T-helper 2 cell treated with Interferon-gamma antibody and Interleukin-4, amounts not matched to agents 5 μg/mL and 100 μg/mL, for 36 hours (primary cell): ENCODE measurements around the gene CTDSPL.
A peak's percentile ranks its signal among the peaks of the same experiment; 100 is the strongest.

ENCODE experiments used
- DNase-seq: peaks from one replicate; pipeline ENCODE4 v3.0.0; 2021; ENCODE audit warnings: low spot score
- H3K27ac Mint-ChIP-seq: one replicate; pipeline ENCODE4 v1.8.0; 2021; ENCODE audit warnings: mild to moderate bottlenecking, mixed read lengths
- H3K27me3 Mint-ChIP-seq: one replicate; pipeline ENCODE4 v1.8.0; 2021; ENCODE audit warnings: low read depth, mixed read lengths
- H3K36me3 Mint-ChIP-seq: one replicate; pipeline ENCODE4 v1.8.0; 2021; ENCODE audit warnings: low read depth, mixed read lengths
- H3K4me1 Mint-ChIP-seq: one replicate; pipeline ENCODE4 v1.8.0; 2021; ENCODE audit warnings: low read depth, mixed read lengths
- H3K4me3 Mint-ChIP-seq: one replicate; pipeline ENCODE4 v1.8.0; 2022; ENCODE audit warnings: mild to moderate bottlenecking, moderate library complexity, mixed read lengths
- H3K9me3 Mint-ChIP-seq: one replicate; pipeline ENCODE4 v1.8.0; 2021; ENCODE audit warnings: mixed read lengths

CTDSPL gene

DNA sequence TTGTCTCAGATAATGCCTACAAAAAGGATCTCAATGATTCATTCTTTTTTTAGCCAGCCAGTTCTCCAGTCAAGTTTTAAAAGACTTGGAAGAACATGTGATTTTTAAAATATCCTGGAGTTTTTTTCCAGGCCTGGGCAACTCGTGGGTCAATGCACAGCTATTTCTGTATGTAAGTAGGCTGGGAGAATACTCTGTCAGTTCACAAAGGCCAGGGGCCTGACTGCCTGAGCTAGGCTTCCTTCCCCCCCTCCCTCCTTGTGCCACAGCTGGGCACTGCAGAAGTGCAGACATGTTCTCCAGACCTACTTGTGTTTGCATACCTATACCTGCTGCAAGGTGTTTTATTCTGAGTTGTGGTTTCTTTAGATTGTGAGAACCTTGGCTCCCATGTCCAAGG is 43.7 kb downstream of the CTDSPL start:
- no peak for DNase-seq
- Mint-ChIP-seq H3K27me3 (no peaks in the 10 kb centered on the region), H3K36me3 (peaks cover 3% of the 10 kb centered on the region), H3K9me3 (no peaks in the 10 kb centered on the region), H3K4me3 (no peak overlapping the region), H3K27ac (no peak overlapping the region), H3K4me1 (peaks cover 77% of the 10 kb centered on the region)

DNA sequence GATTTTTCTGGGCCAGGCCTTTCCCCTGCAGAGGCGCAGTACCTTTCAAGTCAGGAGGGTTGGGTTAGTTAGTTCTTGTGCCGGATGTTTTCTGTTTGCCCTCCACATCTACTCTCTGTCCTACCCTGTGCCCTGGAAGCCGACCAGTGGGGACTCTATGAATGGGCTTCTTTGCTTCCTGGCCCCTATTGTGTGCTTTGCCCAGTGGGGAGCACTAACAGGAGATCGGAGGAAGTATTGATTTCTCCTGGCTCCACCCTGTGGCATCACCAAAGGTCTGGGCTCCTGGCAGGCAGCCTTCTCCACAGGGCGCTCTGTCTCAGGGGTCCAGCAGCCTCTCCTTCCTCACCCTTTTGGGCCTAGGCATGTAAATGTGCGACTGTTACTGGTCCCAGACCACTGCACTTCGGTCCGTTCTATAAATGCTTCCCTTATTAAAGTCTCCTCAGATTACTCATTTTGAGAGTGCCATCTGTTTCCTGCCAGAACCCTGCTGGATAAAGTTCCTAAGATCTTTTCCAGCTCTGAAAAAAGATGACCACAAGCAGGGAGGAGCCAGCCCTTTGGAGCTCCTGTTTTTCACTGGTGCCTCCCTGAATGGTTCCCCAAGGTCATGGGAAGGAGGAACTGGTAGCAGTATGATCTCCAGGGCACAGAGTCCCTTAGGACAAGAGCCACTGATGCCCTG is 44.5 kb downstream of the CTDSPL start:
- no peaks in the 10 kb centered on the region for H3K9me3 Mint-ChIP-seq
- H3K27ac Mint-ChIP-seq = peak overlapping the region; percentile 70
- peaks cover 77% of the 10 kb centered on the region for H3K4me1 Mint-ChIP-seq
- H3K4me3 Mint-ChIP-seq = peak overlapping the region; percentile 64
- no peaks in the 10 kb centered on the region for H3K27me3 Mint-ChIP-seq
- peaks cover 3% of the 10 kb centered on the region for H3K36me3 Mint-ChIP-seq
- no peak for DNase-seq

DNA sequence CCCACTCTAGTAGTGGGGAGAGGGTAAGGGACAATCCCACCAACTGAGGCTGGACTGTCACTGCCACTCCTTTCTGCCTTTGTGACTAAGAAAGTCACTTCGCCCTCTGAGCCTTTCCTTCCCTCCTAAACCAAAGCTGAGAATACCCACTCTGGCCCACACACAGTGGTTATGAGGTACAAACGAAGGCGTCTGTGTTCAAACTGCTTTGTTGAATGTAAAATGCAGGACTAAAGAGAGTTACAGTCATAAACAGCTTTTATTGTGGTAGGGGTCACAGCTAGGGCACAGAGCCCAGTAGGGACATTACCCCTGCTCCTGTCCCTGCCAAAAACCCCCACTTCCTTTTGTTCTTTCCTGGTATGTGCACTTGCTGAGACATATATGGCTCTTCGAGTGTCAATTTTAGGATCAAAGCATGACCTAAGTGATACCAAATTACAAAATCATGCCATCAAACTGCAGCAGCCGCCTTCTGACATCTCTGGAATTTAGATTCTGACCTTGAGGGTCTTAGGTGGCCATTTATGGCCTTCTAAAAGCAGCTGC is 45.1 kb downstream of the CTDSPL start:
- Mint-ChIP-seq H3K4me3 (peak overlapping the region; percentile 64), H3K9me3 (no peaks in the 10 kb centered on the region)

DNA sequence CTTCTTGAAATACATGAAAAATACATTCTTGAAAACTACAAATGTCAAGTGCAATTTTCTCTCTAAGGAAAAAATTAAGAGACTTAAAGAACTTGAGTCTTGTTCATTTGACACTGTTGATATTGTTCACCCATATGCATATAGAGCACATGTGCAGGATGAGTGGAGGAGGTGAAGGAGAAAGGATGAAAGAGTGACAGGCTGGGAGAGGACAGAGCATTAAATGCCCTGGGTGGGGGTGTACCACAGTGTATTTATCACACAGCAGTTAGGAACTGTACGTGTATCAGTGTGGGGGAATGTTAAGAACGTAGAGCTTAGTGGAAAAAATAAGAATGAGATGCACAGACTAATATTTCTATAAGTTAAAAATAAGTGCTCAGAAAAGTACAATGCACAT is 45.7 kb downstream of the CTDSPL start:
- H3K36me3 Mint-ChIP-seq = peaks cover 3% of the 10 kb centered on the region
- H3K9me3 Mint-ChIP-seq = no peaks in the 10 kb centered on the region
- peak overlapping the region; percentile 70 for H3K27ac Mint-ChIP-seq
- no peaks in the 10 kb centered on the region for H3K27me3 Mint-ChIP-seq
- DNase-seq = no peak
- H3K4me1 Mint-ChIP-seq = peaks cover 64% of the 10 kb centered on the region
- peak overlapping the region; percentile 57 for H3K4me3 Mint-ChIP-seq

More for the DNA sequence above, 45.1 kb downstream of the CTDSPL start:
- Mint-ChIP-seq H3K27me3 (no peaks in the 10 kb centered on the region), H3K27ac (peak overlapping the region; percentile 70), H3K4me1 (peaks cover 70% of the 10 kb centered on the region), H3K36me3 (peaks cover 3% of the 10 kb centered on the region)
- peak; percentile 60 for DNase-seq

DNA sequence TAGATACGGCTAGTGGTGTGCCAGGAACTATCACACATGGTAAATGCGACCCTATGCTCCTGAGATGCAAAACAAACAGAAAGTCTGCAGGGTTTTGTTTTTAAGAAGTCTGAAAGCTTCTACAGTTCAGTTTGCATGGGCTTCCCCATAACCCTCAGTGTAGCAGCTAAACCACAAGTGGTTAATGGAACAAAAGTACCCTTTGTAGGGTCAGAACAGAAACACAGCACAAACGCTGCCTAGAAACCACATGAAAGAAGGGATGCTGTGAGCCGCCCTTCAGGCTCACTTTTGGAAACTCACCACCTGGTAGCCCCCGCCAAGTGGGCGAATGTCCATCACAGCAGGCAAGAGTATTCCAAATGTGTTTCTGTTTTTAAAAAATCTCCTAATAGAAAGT is 46.2 kb downstream of the CTDSPL start:
- Mint-ChIP-seq H3K27me3 (no peaks in the 10 kb centered on the region), H3K4me1 (peaks cover 59% of the 10 kb centered on the region), H3K27ac (peak overlapping the region; percentile 70), H3K36me3 (peaks cover under 1% of the 10 kb centered on the region), H3K4me3 (peak overlapping the region; percentile 57), H3K9me3 (no peaks in the 10 kb centered on the region)
- peak; percentile 59 for DNase-seq

DNA sequence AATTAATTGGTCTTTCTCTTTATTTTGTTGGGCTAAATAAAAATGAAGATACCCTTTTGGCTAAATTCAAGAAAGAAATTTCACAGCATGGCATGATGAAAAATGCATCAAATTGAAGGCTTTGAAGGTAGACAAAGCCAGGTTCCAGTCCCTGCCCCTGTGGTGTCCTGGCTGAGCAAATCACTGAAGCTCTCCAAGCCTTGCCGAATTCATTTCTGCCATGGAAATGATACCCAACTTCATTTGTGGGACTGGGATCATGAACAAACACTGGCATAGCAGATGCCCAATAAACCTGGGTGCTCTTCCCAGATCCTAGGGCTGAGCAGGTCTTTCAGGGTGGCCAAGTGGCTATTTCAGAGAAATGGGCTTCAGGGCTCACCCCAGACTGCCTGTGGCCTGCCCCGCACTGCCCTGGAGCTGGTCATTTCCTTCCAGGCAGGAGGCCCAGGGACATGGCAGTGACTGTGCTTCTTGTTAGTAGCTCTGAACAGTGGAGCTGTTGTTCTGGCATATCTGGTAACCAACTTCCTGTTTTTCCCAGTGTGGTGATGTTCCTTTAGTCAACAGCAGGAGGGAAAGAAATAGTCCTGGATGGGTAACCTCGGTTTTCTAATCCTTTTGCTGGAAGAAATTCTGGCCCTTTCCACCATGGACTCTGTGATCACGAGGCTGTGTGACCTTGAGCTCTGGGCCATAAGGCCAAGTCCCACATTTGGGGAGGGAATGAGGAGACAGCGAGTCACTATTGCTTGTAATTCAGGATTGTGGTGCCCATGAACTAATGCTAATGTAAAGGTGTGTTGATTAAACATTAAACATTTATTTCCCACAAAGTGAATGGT is 47.6 kb downstream of the CTDSPL start:
- H3K4me1 Mint-ChIP-seq = peaks cover 45% of the 10 kb centered on the region
- H3K36me3 Mint-ChIP-seq = no peaks in the 10 kb centered on the region
- no peak overlapping the region for H3K27ac Mint-ChIP-seq
- H3K27me3 Mint-ChIP-seq = peaks cover 5% of the 10 kb centered on the region
- no peaks in the 10 kb centered on the region for H3K9me3 Mint-ChIP-seq
- DNase-seq = no peak
- H3K4me3 Mint-ChIP-seq = no peak overlapping the region

DNA sequence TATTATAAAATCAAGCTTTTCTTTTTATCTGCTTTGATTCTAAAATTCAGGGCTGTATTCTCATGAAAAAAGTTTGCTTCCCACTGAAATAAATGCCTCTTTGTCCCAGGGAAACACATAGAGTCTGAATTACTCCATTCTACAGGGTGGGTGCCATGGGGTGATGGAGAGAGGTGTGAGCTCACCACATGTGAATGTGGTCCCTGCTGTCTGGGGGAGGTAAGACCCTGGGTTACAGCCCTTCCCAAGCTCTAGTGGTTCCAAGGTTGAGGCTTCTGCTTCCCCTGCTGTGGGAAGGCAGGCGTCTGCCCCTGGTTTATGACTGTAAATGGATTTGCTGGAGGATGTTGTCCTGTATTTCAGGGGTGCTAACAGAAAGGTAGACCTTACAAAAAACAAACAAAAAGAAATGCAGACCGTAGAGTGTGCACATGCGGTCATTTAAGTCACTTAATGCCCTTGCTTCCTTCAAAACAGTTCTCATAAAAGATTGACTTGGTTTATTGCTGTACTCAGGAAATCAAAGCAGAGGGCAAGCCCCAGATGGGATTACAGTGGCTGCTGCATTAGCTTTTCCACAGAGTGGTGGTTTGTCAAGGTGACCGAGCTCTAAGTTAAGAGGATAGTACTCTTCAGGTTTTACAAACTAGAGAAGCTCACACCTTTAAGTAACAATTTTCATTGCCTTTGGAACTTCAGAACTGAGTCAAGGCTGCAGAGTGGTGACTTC is 49.2 kb downstream of the CTDSPL start:
- Mint-ChIP-seq H3K27me3 (peaks cover 9% of the 10 kb centered on the region), H3K4me3 (no peak overlapping the region), H3K9me3 (peaks cover 7% of the 10 kb centered on the region), H3K27ac (no peak overlapping the region), H3K4me1 (peaks cover 35% of the 10 kb centered on the region), H3K36me3 (peaks cover 4% of the 10 kb centered on the region)
- DNase-seq = no peak

DNA sequence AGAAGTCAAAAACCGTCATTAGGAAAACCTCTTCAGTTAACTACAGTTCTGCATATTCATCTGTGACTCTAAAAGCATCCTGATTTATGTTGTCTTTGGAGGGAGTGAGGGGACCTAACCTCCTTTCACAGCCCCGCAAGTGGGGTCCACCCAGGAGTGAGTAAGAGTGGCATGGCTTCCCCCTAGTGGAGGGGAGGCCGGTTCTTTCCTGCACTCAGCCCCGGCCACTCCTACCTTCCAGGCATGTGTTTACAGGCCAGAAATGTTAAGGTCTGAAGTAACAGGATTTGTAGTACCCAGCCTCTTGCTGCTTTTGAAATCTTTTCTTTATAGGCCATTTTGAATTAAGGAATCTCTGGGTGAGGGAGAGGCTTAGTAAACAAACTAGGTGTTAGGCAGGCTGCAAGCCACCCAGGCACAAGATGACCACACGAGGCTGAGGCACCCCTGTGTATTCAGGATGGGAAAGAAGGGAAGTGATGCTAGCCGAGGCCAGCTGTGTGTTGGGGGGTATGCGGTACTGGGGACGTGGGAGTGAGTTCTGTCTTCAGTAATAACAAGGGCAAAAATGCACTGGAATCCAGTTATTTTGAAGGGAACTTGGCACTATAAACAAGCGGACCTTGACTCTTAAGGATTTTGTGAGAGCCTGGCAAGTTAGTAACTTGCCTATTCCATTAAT is 50.5 kb downstream of the CTDSPL start:
- Mint-ChIP-seq H3K27ac (no peak overlapping the region), H3K36me3 (peaks cover 4% of the 10 kb centered on the region), H3K9me3 (peaks cover 7% of the 10 kb centered on the region), H3K4me1 (peaks cover 22% of the 10 kb centered on the region), H3K4me3 (no peak overlapping the region), H3K27me3 (peaks cover 9% of the 10 kb centered on the region)
- DNase-seq = no peak

DNA sequence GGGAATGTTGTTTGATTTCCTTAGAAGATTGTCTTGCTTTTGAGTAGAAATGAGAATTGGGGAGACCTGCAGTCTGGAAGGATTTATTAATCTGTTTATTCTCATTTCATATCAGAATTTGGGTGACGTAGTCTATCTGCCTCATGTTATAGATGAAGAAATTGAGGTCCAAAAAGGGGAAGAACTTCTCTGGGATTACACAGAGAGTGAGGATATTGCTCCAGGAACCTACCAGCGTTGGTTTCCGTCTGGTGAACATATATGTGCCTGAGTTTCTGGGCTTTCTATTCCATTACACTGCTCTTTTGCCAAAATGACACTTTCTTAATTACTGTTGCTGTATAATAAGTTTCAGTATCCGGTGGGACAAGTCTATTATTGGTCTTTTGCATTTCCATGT is 51.8 kb downstream of the CTDSPL start:
- H3K36me3 Mint-ChIP-seq = peaks cover 4% of the 10 kb centered on the region
- H3K4me3 Mint-ChIP-seq = no peak overlapping the region
- peaks cover 9% of the 10 kb centered on the region for H3K27me3 Mint-ChIP-seq
- DNase-seq = no peak
- H3K9me3 Mint-ChIP-seq = peaks cover 7% of the 10 kb centered on the region
- peaks cover 9% of the 10 kb centered on the region for H3K4me1 Mint-ChIP-seq
- H3K27ac Mint-ChIP-seq = no peak overlapping the region

DNA sequence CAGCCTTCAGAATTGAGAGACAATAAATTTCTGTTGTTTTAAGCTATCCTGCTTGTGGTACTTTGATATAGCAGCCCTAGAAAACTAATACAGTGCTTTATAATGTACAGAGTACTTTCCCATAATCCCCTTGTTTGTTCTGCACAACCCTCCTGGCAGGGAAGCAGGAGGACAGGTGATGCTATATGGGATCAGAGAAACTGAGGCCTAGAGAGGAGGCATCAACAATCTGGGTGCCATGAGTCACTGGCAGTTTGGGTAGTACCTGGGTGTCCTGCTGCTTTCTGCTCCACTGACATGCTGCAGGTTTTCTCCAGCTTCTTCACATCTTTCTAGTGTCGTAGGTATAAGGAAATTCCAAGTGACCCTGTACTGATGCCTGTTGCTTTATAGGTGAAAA is 55.0 kb downstream of the CTDSPL start:
- Mint-ChIP-seq H3K4me1 (no peaks in the 10 kb centered on the region), H3K27ac (no peak overlapping the region), H3K4me3 (no peak overlapping the region), H3K36me3 (peaks cover 4% of the 10 kb centered on the region), H3K9me3 (peaks cover 7% of the 10 kb centered on the region), H3K27me3 (peaks cover 9% of the 10 kb centered on the region)
- no peak for DNase-seq

DNA sequence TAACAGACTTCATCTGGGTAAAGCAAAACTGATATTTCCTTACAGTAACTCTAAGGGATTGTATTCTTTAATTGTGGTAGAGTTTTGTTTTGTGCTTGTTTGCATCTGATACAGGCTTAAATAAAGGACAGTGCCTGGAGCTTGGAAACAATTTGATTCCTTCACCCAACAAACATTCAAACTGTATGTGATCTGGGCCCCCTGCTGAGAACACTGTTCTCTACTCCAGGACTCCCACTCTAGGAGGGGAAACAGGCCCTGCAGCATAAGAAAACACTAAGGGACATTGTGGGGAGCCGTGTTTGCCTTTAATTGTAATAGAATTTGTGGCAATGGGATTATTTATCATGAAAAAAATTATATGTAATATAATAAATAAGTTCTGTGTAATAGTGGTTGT is 56.9 kb downstream of the CTDSPL start:
- H3K27me3 Mint-ChIP-seq = peaks cover 6% of the 10 kb centered on the region
- peaks cover 4% of the 10 kb centered on the region for H3K4me1 Mint-ChIP-seq
- peaks cover 4% of the 10 kb centered on the region for H3K36me3 Mint-ChIP-seq
- H3K9me3 Mint-ChIP-seq = peaks cover 7% of the 10 kb centered on the region
- H3K27ac Mint-ChIP-seq = no peak overlapping the region
- no peak overlapping the region for H3K4me3 Mint-ChIP-seq
- DNase-seq = no peak

DNA sequence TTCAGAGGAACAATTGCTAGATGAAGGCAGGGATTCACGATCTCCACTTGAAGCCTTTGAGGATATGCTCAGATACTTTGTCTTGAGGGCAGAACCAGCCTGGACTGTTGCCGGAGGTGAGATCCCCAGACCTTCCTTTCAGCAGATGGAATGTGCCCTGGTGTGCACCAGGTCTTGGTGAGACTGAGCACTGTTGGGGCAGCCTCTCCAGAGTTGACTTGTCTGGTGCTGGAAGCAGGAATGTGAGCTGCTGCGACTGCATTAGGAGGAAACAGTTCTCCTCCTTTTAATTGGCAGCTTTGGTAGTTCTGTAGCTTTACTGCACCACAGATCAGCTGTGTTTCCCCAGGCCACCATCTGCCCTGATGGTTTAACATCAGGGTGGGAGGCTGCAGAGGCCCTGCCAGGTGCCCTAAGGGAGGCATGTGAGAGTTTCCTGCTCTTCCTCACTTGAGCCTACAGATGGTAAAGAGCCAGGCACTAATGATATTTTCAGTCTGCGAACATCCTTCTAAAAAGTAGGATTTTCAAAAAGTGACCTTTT is 58.5 kb downstream of the CTDSPL start:
- Mint-ChIP-seq H3K4me3 (no peak overlapping the region), H3K4me1 (peaks cover 4% of the 10 kb centered on the region), H3K27ac (no peak overlapping the region), H3K9me3 (peaks cover 3% of the 10 kb centered on the region), H3K27me3 (peaks cover 2% of the 10 kb centered on the region), H3K36me3 (peaks cover 1% of the 10 kb centered on the region)
- DNase-seq = no peak

DNA sequence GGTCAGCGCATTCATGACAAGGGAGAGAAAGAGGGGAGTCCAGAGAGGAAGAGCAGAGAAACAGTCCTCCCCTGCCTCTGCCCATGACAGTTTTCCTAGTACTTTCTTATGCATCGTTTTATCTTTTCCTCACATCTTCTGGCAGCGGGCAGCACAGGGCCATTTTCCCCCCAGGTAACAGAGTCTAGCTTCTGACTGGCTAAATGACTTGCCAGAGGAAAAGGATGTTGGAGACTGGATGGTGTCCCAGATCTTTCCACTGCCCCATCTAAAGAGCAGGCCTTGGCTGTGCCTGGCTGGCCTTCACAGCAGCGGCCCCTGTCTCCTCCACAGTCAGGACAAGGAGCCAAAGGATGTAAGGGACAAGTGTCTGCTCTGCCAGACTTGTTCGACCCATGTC is 59.3 kb downstream of the CTDSPL start:
- no peak overlapping the region for H3K27ac Mint-ChIP-seq

More for the DNA sequence above, 59.3 kb downstream of the CTDSPL start:
- no peak for DNase-seq
- Mint-ChIP-seq H3K4me1 (peaks cover 4% of the 10 kb centered on the region), H3K27me3 (no peaks in the 10 kb centered on the region), H3K36me3 (no peaks in the 10 kb centered on the region), H3K9me3 (no peaks in the 10 kb centered on the region), H3K4me3 (no peak overlapping the region)
